ENCODE measurements around the gene VPS26A.

The VPS26A gene

GRCh38 chr10:69218831-69219230 lies 94.9 kb downstream of the VPS26A start:
- TF ChIP-seq TAF1 (IDR thresholded peaks at IDR 0.05; ENCODE audit: borderline replicate concordance, insufficient read depth, low read length) (no peak), SIN3A (IDR thresholded peaks at IDR 0.05; ENCODE audit: borderline replicate concordance, insufficient read depth, low read length) (no peak), POLR2AphosphoS5 (IDR thresholded peaks at IDR 0.05; ENCODE audit: low read depth, low read length) (no peak), FOXP2 (optimal IDR thresholded peaks at IDR 0.05; ENCODE audit: borderline replicate concordance, extremely low read depth, extremely low read length, insufficient read depth) (no peak)
- TF ChIP-seq, protein P1, sequence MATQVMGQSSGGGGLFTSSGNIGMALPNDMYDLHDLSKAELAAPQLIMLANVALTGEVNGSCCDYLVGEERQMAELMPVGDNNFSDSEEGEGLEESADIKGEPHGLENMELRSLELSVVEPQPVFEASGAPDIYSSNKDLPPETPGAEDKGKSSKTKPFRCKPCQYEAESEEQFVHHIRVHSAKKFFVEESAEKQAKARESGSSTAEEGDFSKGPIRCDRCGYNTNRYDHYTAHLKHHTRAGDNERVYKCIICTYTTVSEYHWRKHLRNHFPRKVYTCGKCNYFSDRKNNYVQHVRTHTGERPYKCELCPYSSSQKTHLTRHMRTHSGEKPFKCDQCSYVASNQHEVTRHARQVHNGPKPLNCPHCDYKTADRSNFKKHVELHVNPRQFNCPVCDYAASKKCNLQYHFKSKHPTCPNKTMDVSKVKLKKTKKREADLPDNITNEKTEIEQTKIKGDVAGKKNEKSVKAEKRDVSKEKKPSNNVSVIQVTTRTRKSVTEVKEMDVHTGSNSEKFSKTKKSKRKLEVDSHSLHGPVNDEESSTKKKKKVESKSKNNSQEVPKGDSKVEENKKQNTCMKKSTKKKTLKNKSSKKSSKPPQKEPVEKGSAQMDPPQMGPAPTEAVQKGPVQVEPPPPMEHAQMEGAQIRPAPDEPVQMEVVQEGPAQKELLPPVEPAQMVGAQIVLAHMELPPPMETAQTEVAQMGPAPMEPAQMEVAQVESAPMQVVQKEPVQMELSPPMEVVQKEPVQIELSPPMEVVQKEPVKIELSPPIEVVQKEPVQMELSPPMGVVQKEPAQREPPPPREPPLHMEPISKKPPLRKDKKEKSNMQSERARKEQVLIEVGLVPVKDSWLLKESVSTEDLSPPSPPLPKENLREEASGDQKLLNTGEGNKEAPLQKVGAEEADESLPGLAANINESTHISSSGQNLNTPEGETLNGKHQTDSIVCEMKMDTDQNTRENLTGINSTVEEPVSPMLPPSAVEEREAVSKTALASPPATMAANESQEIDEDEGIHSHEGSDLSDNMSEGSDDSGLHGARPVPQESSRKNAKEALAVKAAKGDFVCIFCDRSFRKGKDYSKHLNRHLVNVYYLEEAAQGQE (IDR thresholded peaks at IDR 0.05; ENCODE audit: insufficient read depth in 1 of 2, low read depth in 2 of 2, low read length in 2 of 2) = no peak

DNA sequence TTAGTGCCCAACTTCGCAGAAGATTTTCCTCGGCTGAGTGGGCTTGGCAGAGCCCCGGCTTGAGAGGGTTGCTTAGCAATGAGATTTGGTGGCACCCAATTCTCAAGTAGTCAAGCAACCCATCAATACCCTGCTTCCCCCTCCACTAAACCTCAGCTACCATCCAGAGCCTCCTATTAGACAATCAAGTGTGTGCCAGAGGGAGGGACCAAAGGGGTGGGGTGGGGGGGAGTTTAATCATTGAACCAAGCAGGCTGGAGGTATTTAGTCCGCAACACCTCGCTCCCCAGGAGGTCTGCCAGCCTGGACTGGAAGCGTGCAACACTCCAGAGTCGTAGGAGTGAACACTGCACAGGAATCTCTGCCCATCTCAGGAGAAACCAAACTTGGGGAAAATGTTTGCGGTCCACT lies 96.1 kb downstream of the VPS26A start, which contains the start of gene HKDC1:
HKDC1 (plus strand) TSS at position 292 of the 411 bp plus-strand sequence; CDS start at position 396, 104 bp downstream.
- no peak for TF ChIP-seq TAF1 (IDR thresholded peaks at IDR 0.05; ENCODE audit: borderline replicate concordance, insufficient read depth, low read length)
- no peak for TF ChIP-seq SIN3A (IDR thresholded peaks at IDR 0.05; ENCODE audit: borderline replicate concordance, insufficient read depth, low read length)
- no peak for TF ChIP-seq FOXP2 (optimal IDR thresholded peaks at IDR 0.05; ENCODE audit: borderline replicate concordance, extremely low read depth, extremely low read length, insufficient read depth)
- no peak for TF ChIP-seq POLR2AphosphoS5 (IDR thresholded peaks at IDR 0.05; ENCODE audit: low read depth, low read length)
- TF ChIP-seq, protein P1 (IDR thresholded peaks at IDR 0.05; ENCODE audit: insufficient read depth in 1 of 2, low read depth in 2 of 2, low read length in 2 of 2) = no peak

DNA sequence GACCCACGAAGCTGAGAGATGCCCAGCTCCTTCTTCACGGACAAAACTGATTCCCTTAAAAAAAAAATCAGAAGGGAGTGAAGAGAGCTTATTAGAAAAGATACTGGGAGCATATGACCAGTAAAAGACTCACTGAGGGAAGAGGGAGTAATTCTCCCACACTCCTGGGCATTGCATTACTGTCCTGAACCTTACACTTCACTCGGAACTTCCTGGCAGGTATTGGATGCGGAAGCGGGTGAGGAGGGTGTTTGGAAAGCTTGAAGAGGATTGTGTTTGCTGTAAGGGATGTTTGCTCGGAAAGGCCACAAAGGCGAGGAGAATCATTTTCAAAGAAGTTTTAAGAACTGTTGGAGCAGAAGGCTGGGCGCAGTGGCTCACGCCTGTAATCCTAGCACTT lies 96.5 kb downstream of the VPS26A start:
- TF ChIP-seq SIN3A (IDR thresholded peaks at IDR 0.05; ENCODE audit: borderline replicate concordance, insufficient read depth, low read length) = no peak
- no peak for TF ChIP-seq TAF1 (IDR thresholded peaks at IDR 0.05; ENCODE audit: borderline replicate concordance, insufficient read depth, low read length)
- TF ChIP-seq, protein P1 (IDR thresholded peaks at IDR 0.05; ENCODE audit: insufficient read depth in 1 of 2, low read depth in 2 of 2, low read length in 2 of 2) = no peak
- TF ChIP-seq FOXP2 (optimal IDR thresholded peaks at IDR 0.05; ENCODE audit: borderline replicate concordance, extremely low read depth, extremely low read length, insufficient read depth) = no peak
- TF ChIP-seq POLR2AphosphoS5 (IDR thresholded peaks at IDR 0.05; ENCODE audit: low read depth, low read length) = no peak

All from PFSK-1 (cell line).